Astrocyte (in vitro differentiated cells and primary cell): ENCODE data around the gene STRN4. TPM values are rescaled to one million over a fixed set of nuclear protein-coding genes. Genes with fewer than 3 reads are reported as not detected.
A peak's percentile ranks its signal among the peaks of the same experiment; 100 is the strongest.
"Not testable (repeated sequence)": the region's sequence is repeated elsewhere in the genome, so short reads cannot be mapped to it uniquely, and the experiment has no call there.

Experiments used
- DNase-seq: peaks from one replicate; pipeline ENCODE4 v3.0.0-alpha.2; 2010; ENCODE audit warnings: low read depth
- FAIRE-seq: peaks from 2 replicates; lab custom pipeline; 2011; peaks lifted over from hg19 to GRCh38; lab: Jason Lieb, UNC
- H2AFZ ChIP-seq: 2 replicates; pipeline ENCODE4 v1.6.0; 2012; ENCODE audit warnings: low read depth, low read length, inconsistent platforms
- H3K27ac ChIP-seq: 2 replicates; pipeline ENCODE4 v1.5.1; 2011; ENCODE audit warnings: low read depth, low read length, inconsistent platforms
- H3K27me3 ChIP-seq: 2 replicates; pipeline ENCODE4 v1.6.0; 2011; ENCODE audit warnings: low read length, inconsistent platforms; ENCODE audit not compliant: insufficient read depth
- H3K36me3 ChIP-seq: 2 replicates; pipeline ENCODE4 v1.5.1; 2011; ENCODE audit warnings: low read length, inconsistent platforms; ENCODE audit not compliant: insufficient read depth
- H3K4me1 ChIP-seq: 2 replicates; pipeline ENCODE4 v1.5.1; 2011; ENCODE audit warnings: low read length, inconsistent platforms; ENCODE audit not compliant: insufficient read depth
- H3K4me2 ChIP-seq: 2 replicates; pipeline ENCODE4 v1.6.0; 2012; ENCODE audit warnings: low read length, inconsistent platforms
- H3K4me3 ChIP-seq: 2 replicates; pipeline ENCODE4 v1.5.1; 2011; ENCODE audit warnings: low read depth, mild to moderate bottlenecking, low read length, inconsistent platforms; ENCODE audit not compliant: insufficient read depth
- H3K79me2 ChIP-seq: 2 replicates; pipeline ENCODE4 v1.6.0; 2012; ENCODE audit warnings: mild to moderate bottlenecking, low read length, inconsistent platforms; ENCODE audit not compliant: insufficient read depth
- H3K9ac ChIP-seq: 2 replicates; pipeline ENCODE4 v1.6.0; 2012; ENCODE audit warnings: mild to moderate bottlenecking, low read length, inconsistent platforms
- H3K9me3 ChIP-seq: 2 replicates; pipeline ENCODE4 v1.5.1; 2012; ENCODE audit warnings: low read depth, mild to moderate bottlenecking, low read length, inconsistent platforms; ENCODE audit not compliant: insufficient read depth
- H4K20me1 ChIP-seq: 2 replicates; pipeline ENCODE4 v1.6.0; 2012; ENCODE audit warnings: low read length, inconsistent platforms; ENCODE audit not compliant: insufficient read depth
- H3K27ac Mint-ChIP-seq: one replicate; pipeline ENCODE4 v1.8.0; 2021; ENCODE audit warnings: mild to moderate bottlenecking, mixed read lengths; ENCODE audit not compliant: unreplicated experiment
- H3K27me3 Mint-ChIP-seq: one replicate; pipeline ENCODE4 v1.8.0; 2021; ENCODE audit warnings: low read depth, mixed read lengths; ENCODE audit not compliant: unreplicated experiment
- H3K36me3 Mint-ChIP-seq: one replicate; pipeline ENCODE4 v1.8.0; 2021; ENCODE audit warnings: low read depth, mixed read lengths; ENCODE audit not compliant: unreplicated experiment
- H3K4me1 Mint-ChIP-seq: one replicate; pipeline ENCODE4 v1.8.0; 2021; ENCODE audit warnings: low read depth, mixed read lengths; ENCODE audit not compliant: unreplicated experiment
- H3K4me3 Mint-ChIP-seq: one replicate; pipeline ENCODE4 v1.8.0; 2021; ENCODE audit warnings: mild to moderate bottlenecking, moderate library complexity, mixed read lengths; ENCODE audit not compliant: unreplicated experiment
- H3K9me3 Mint-ChIP-seq: one replicate; pipeline ENCODE4 v1.8.0; 2021; ENCODE audit warnings: mild to moderate bottlenecking, mixed read lengths; ENCODE audit not compliant: unreplicated experiment
- CTCF ChIP-seq: IDR thresholded peaks from 2 replicates; pipeline ENCODE4 v1.5.1; 2011; ENCODE audit warnings: low read depth, mild to moderate bottlenecking, inconsistent platforms, low read length, moderate library complexity; ENCODE audit not compliant: insufficient read depth
- EZH2 ChIP-seq: IDR thresholded peaks from 2 replicates; pipeline ENCODE4 v1.6.1; 2012; ENCODE audit warnings: mild to moderate bottlenecking, low read length, inconsistent platforms; ENCODE audit not compliant: insufficient read depth
- total RNA-seq: library from RNA; stranded (reverse); gene quantifications from 2 replicates; pipeline ENCODE4 v1.2.1, GENCODE V29; 2021

STRN4 gene
- total RNA-seq, 1 donor from 2014 or later: 80.8 TPM

- no peak overlapping the region for H3K9ac ChIP-seq
- no peaks in the 10 kb centered on the region for H3K9me3 Mint-ChIP-seq
- FAIRE-seq: no peak
Observed at GRCh38 chr19:46773018-46773399, 26.8 kb upstream of the STRN4 start.

GRCh38 chr19:46772170-46773017 is 26.1 kb upstream of the STRN4 start:
- Histone ChIP-seq H3K9ac (no peak overlapping the region), H3K27me3 (no peaks in the 10 kb centered on the region), H3K79me2 (no peaks in the 10 kb centered on the region), H3K4me3 (no peak overlapping the region), H3K27ac (no peak overlapping the region), H4K20me1 (peaks cover 18% of the 10 kb centered on the region), H3K4me1 (no peaks in the 10 kb centered on the region), H2AFZ (no peak overlapping the region), H3K4me2 (no peak overlapping the region), H3K36me3 (peaks cover 19% of the 10 kb centered on the region), H3K9me3 (no peaks in the 10 kb centered on the region)
- no peaks in the 10 kb centered on the region for H3K9me3 Mint-ChIP-seq
- FAIRE-seq: no peak
- H3K27me3 Mint-ChIP-seq: no peaks in the 10 kb centered on the region
- H3K4me1 Mint-ChIP-seq: peaks cover 5% of the 10 kb centered on the region
- no peak for DNase-seq
- no peak overlapping the region for H3K4me3 Mint-ChIP-seq
- no peak for TF ChIP-seq CTCF
- TF ChIP-seq EZH2: no peak
- H3K36me3 Mint-ChIP-seq: peaks cover 22% of the 10 kb centered on the region
- H3K27ac Mint-ChIP-seq: no peak overlapping the region

More at GRCh38 chr19:46773018-46773399, 26.8 kb upstream of the STRN4 start:
- no peak overlapping the region for H3K27ac ChIP-seq
- no peak for DNase-seq
- Mint-ChIP-seq H3K27ac (no peak overlapping the region), H3K4me3 (no peak overlapping the region), H3K36me3 (peaks cover 22% of the 10 kb centered on the region), H3K27me3 (no peaks in the 10 kb centered on the region), H3K4me1 (peaks cover 5% of the 10 kb centered on the region)
- H3K79me2 ChIP-seq: no peaks in the 10 kb centered on the region
- no peaks in the 10 kb centered on the region for H3K4me1 ChIP-seq
- no peak for TF ChIP-seq EZH2
- TF ChIP-seq CTCF: no peak
- H3K4me3 ChIP-seq: no peak overlapping the region
- H3K9me3 ChIP-seq: no peaks in the 10 kb centered on the region
- H2AFZ ChIP-seq: no peak overlapping the region
- H3K36me3 ChIP-seq: peaks cover 22% of the 10 kb centered on the region
- peaks cover 23% of the 10 kb centered on the region for H4K20me1 ChIP-seq
- H3K27me3 ChIP-seq: no peaks in the 10 kb centered on the region
- no peak overlapping the region for H3K4me2 ChIP-seq

- H3K4me3 ChIP-seq, H3K9ac ChIP-seq, H3K27me3 ChIP-seq, H3K36me3 ChIP-seq, H3K9me3 ChIP-seq, H3K4me1 ChIP-seq, H3K27ac ChIP-seq, H3K27me3 Mint-ChIP-seq, H2AFZ ChIP-seq, H3K4me1 Mint-ChIP-seq, H4K20me1 ChIP-seq, H3K4me3 Mint-ChIP-seq, H3K36me3 Mint-ChIP-seq, H3K4me2 ChIP-seq, DNase-seq, FAIRE-seq, H3K79me2 ChIP-seq, H3K9me3 Mint-ChIP-seq: not testable (repeated sequence)
- peak overlapping the region; percentile 50 for H3K27ac Mint-ChIP-seq
Observed at GRCh38 chr19:46768746-46769145, 22.5 kb upstream of the STRN4 start.
